Fibroblast of villous mesenchyme (primary cell): ENCODE results near the gene FYB1. TPM values are rescaled to one million over a fixed set of nuclear protein-coding genes. Genes with fewer than 3 reads are reported as not detected.

Source experiments
- DNase-seq: peaks from one replicate; pipeline ENCODE4 v3.0.0-alpha.2; 2010; ENCODE audit warnings: low read depth
- H3K4me3 ChIP-seq: 2 replicates; pipeline ENCODE4 v1.5.1; 2011; ENCODE audit warnings: low read depth, mild to moderate bottlenecking, low read length
- total RNA-seq: library from RNA; depleted of rRNA; stranded (reverse); fragments of >200 nt; gene quantifications from 2 replicates; pipeline ENCODE4 v1.2.3, GENCODE V29; 2012
- TF ChIP-seq, protein P1 (sequence below): IDR thresholded peaks from 2 replicates; pipeline ENCODE4 v1.5.1; 2012; ENCODE audit warnings: low read depth, mild to moderate bottlenecking, low read length; ENCODE audit not compliant: insufficient read depth

FYB1 gene
- total RNA-seq, 1 donor: not detected

DNA sequence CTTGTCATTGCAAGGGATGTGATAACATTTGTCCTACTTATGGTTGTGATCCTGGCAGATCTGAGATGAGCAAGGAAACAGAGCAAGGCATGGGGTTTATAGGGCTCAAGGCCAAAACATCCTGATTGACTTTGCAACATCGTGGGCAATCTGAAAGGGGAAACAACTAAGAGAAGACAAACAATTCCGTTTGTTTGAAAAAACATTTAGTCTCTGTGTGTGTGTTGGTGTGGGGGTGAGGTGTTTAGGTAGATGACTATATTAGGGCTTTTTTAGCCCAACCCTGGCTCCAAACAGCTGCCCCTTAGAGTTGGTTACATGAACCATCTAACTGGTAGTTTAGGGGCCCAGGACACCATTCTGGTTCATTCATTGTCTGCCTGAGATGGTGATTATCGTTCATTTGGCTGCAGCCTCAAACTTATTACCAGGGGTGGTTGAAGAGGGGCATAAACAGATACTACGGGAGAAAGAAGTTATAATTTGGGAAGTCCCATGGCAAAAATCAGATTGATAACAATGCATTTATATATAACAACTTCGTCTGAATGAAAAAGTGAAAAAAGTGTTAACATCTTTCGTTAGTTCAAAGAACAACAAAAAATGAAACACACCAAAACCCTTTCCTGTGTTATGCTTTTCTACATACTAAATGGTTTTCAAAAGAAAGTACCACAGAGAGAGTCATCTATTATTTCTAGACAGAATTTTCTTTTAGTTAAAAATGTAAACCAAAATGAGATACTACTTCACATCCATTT, 5.7 kb downstream of the FYB1 start:
- no peak for DNase-seq
- TF ChIP-seq, protein P1, sequence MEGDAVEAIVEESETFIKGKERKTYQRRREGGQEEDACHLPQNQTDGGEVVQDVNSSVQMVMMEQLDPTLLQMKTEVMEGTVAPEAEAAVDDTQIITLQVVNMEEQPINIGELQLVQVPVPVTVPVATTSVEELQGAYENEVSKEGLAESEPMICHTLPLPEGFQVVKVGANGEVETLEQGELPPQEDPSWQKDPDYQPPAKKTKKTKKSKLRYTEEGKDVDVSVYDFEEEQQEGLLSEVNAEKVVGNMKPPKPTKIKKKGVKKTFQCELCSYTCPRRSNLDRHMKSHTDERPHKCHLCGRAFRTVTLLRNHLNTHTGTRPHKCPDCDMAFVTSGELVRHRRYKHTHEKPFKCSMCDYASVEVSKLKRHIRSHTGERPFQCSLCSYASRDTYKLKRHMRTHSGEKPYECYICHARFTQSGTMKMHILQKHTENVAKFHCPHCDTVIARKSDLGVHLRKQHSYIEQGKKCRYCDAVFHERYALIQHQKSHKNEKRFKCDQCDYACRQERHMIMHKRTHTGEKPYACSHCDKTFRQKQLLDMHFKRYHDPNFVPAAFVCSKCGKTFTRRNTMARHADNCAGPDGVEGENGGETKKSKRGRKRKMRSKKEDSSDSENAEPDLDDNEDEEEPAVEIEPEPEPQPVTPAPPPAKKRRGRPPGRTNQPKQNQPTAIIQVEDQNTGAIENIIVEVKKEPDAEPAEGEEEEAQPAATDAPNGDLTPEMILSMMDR: no peak
- no peak overlapping the region for H3K4me3 ChIP-seq

DNA sequence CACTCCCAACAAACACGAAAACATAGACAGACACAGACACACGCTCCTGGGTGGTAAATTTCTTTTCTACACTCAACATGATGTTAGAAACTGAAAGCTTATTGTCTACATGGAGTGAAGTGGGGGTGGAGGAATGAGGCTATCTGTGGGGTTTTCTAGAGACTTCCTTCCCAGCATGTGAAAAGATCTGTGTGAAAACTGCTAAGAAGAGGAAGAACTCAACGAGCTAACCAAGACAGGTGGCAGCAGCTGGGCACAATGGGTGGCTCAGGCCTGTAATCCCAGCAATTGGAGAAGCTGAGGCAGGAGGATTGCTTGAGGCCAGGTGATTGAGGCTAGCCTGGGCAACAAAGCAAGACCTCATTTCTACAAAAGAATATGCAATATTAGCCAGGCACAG, 7.6 kb downstream of the FYB1 start:
- TF ChIP-seq, protein P1: no peak
- no peak for DNase-seq
- H3K4me3 ChIP-seq: no peak overlapping the region

DNA sequence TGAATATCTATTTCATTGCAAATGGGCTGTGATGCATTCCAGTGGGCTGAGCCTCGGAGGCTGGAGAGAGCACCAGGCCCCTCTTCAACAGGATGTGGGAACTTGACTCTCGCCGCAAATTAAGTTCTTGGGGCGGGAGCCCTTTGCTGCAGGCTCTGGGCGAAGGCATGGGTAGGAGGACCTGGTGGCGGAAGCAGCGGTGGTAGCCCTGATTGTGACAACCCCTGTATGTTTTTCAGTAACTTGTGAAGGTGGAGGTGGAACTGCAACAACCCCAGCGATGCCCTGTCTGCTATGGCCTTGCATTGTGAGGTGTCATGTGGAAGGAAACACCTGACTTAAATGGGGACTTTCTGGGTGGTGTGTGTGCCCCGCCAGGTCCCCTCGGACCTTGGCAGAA, 9.4 kb downstream of the FYB1 start:
- no peak overlapping the region for H3K4me3 ChIP-seq
- TF ChIP-seq, protein P1: no peak
- no peak for DNase-seq

DNA sequence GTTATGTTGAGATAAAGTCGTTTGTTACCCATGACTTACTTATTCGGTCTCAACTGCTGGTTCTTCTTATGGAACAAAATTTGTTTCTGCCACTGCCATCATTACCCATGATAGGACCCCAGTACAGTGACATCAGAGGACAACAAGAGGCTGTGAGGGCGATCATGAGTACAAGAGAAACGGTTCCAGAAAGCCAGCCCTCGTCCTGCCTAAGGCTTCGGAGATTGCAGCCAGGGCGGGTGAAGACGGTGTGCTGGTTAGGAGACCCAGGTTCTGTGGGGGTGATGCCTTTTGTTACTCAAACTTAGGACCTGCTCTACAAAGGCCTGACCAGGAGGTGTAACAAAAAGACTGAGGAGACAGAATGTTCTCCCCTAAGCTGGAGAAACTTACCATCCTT, 10.9 kb downstream of the FYB1 start:
- DNase-seq: no peak
- H3K4me3 ChIP-seq: no peak overlapping the region
- TF ChIP-seq, protein P1: no peak

DNA sequence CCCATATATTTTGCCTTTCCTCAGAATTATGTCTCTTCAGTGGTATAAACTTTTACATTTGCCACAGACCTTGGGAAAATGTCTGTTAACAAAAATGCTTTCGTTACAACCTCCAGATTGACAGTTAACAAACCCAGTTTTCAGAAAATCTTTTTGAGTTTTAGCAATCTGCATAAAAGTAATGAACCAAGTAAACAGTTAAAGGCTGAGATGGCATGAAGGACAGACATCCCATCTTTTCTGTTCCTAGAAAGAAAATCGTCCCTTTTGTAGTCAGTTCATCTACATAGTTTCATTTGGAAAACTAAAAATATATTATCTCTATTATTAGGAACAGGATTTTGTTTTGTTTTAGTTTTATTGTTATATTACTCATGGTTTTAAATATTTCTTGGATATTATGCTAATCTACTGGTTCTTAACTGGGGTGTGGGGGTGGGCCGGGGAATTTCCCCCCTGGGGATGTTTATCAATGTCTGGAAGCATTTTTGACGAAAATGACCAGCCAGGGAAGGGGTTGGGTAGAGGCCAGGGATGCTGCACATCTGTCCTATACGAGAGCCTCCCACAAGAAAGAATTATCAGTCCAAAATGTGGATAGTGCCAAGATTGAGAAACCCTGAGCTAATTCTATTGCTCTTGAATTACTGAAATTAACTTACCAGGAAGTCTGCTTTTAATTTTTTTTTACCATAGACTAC, 11.9 kb downstream of the FYB1 start:
- TF ChIP-seq, protein P1: no peak
- no peak for DNase-seq
- H3K4me3 ChIP-seq: no peak overlapping the region

DNA sequence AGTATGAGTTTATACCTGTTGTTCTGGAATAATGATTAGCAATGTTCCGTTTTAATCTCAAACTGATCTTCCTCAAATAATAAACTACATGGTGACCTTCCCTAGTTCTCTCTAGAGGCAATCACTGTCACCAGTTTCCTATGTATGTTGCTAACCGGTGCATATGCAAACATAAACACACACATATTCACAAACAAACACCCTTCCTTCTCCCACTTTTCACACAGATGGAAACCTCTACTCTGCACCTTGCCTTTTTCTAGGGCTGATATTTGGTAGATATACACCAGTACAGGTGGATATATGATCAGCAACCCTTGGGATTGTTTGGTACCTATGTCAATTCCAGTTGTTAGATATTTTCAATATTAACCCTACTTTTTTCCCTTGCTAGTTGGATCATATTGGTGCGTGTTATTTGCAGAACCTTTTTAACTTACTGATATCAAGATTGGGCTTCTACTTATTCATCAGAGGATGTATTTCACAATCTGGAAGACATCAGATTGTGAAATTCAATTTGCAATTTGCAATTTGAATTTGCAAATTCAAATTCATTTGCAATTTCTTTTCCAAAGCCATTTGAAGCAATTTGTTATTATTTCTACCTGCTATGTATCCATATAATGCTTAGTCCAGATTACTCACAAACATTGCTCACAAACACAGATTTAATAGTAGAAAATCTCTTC, 12.6 kb downstream of the FYB1 start:
- DNase-seq: no peak
- no peak overlapping the region for H3K4me3 ChIP-seq
- TF ChIP-seq, protein P1: no peak
